ENCODE results near the gene PEX14. TPM values are rescaled to one million over a fixed set of nuclear protein-coding genes. Genes with fewer than 3 reads are reported as not detected.

The PEX14 gene
- total RNA-seq, 1 donor = 15.2 TPM

Small RNA genes within 50 kb of the gene (small RNA-seq; reads per million reads assigned to genes)
- not detected for gene RN7SL614P

Other genes with a start within 250 kb of the PEX14 start
- 136 and 142 TPM in 2 replicates for gene PGD, start 75.9 kb upstream of the PEX14 start, total RNA-seq
- gene CENPS, start 44.5 kb upstream of the PEX14 start, total RNA-seq = 13.6 and 17.4 TPM in 2 replicates
- 0.29 and 0.36 TPM in 2 replicates for gene CORT, start 24.9 kb upstream of the PEX14 start, total RNA-seq
- gene DFFA, start 2.4 kb upstream of the PEX14 start, total RNA-seq = 27.9 and 32.7 TPM in 2 replicates

All from osteoblast (primary cell).